ENCODE data around the gene SLC6A5. TPM values are rescaled to one million over a fixed set of nuclear protein-coding genes. Genes with fewer than 3 reads are reported as not detected.

SLC6A5 gene
- polyA plus RNA-seq (2012; rRNA removed): not detected in 2 replicates
- polyA plus RNA-seq (2012; cell fraction: cytosol; rRNA removed): not detected in 2 replicates
- not detected in 2 replicates for polyA plus RNA-seq (2012; cell fraction: nucleus; rRNA removed)

DNA sequence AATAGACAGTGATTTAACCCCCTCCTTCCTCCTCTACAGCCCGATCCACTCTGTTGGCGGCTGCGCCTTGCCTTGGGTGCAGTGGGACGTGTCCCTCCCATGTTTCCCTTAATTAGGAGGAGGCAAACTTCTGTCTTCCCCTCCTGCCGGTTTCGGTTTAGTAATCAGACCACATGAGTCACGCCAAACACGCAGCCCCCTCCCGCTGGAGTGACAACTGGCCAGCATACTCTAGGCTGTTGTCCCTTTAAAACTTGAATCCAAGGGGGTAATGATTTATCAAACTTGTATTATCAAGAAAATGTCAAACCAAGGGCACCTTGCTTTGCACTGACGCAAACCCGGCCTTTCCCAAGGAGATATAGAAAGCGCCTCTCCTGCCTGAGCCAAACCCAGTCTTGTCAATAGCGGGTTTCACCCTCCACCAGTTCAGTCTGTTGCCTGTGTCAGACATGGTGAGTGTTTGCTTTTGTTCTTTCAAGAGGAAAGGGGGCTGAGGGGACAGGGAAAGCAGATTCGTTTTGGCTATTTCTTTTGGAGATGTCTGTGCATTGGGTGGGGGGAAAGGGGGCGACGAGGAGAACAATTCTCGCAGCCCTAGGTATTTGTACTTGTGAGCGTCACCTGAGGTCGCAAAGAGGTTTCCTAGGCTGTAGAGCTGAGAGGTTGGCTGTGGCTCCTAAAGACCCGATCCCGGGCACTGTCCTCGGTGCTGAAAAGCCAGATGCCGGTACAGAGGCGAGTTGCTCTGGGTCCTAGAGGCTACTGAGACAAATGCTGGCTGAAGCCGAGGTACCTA, at the start of gene SLC6A5:
SLC6A5 (plus strand) TSS at position 388 of the 799 bp plus-strand sequence; CDS start at position 453, 65 bp downstream.
- CTCF ChIA-PET: interaction anchor here (2.8 kb wide), 1 partner anchor 11 kb away, joined by 19 read pairs; no protein-coding TSS in a partner anchor
- no peaks in the 10 kb centered on the region for H3F3A ChIP-seq (replicated peaks; ENCODE audit: insufficient read depth)
- POLR2A ChIA-PET: no interaction called here
- H3K9me2 ChIP-seq: no peaks in the 10 kb centered on the region
- H3K27me3 ChIP-seq (ENCODE audit: insufficient read depth): no peaks in the 10 kb centered on the region
- H3K27ac ChIP-seq (ENCODE audit: low read depth in 2 of 2, low read length in 1 of 2): no peak within 1 kb of the TSS
- H3K4me1 ChIP-seq (ENCODE audit: control insufficient read depth in 1 of 2, insufficient read depth in 2 of 2, low read depth in 1 of 2, low read length in 1 of 2): peaks cover 0 to 10% of the 10 kb centered on the region in 2 experiments; a peak in 2 of 4 replicates
- H3K9ac ChIP-seq: no peak within 1 kb of the TSS
- DNase-seq: no peak
- no peaks in the 10 kb centered on the region for H4K20me1 ChIP-seq (ENCODE audit: insufficient read depth)
- no peaks in the 10 kb centered on the region for H3K9me3 ChIP-seq
- no peaks in the 10 kb centered on the region for H3K36me3 ChIP-seq (replicated peaks in 1 of 2; ENCODE audit: control insufficient read depth in 1 of 2, insufficient read depth in 2 of 2, low read length in 1 of 2)
- no peak within 1 kb of the TSS for H2AFZ ChIP-seq (ENCODE audit: low read depth)
- no peaks in the 10 kb centered on the region for H3K79me2 ChIP-seq (ENCODE audit: insufficient read depth)
- H3K4me2 ChIP-seq: no peak within 1 kb of the TSS
- no peak within 1 kb of the TSS for H3K4me3 ChIP-seq (ENCODE audit: low read depth in 2 of 2, low read length in 1 of 2)
- 53% methylated on average over 25 of the region's 25 CpGs for WGBS (ENCODE audit: low lambda C conversion rate)
- TF ChIP-seq EZH2phosphoT487 (IDR thresholded peaks at IDR 0.05; ENCODE audit: borderline replicate concordance, low read depth): no peak
- TF ChIP-seq, protein P1, sequence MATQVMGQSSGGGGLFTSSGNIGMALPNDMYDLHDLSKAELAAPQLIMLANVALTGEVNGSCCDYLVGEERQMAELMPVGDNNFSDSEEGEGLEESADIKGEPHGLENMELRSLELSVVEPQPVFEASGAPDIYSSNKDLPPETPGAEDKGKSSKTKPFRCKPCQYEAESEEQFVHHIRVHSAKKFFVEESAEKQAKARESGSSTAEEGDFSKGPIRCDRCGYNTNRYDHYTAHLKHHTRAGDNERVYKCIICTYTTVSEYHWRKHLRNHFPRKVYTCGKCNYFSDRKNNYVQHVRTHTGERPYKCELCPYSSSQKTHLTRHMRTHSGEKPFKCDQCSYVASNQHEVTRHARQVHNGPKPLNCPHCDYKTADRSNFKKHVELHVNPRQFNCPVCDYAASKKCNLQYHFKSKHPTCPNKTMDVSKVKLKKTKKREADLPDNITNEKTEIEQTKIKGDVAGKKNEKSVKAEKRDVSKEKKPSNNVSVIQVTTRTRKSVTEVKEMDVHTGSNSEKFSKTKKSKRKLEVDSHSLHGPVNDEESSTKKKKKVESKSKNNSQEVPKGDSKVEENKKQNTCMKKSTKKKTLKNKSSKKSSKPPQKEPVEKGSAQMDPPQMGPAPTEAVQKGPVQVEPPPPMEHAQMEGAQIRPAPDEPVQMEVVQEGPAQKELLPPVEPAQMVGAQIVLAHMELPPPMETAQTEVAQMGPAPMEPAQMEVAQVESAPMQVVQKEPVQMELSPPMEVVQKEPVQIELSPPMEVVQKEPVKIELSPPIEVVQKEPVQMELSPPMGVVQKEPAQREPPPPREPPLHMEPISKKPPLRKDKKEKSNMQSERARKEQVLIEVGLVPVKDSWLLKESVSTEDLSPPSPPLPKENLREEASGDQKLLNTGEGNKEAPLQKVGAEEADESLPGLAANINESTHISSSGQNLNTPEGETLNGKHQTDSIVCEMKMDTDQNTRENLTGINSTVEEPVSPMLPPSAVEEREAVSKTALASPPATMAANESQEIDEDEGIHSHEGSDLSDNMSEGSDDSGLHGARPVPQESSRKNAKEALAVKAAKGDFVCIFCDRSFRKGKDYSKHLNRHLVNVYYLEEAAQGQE (IDR thresholded peaks at IDR 0.05; ENCODE audit: low read depth, low read length): peak; percentile 92
- TF ChIP-seq EP300 (IDR thresholded peaks at IDR 0.05; ENCODE audit: borderline replicate concordance in 1 of 2, low read depth in 1 of 2, low read length in 1 of 2): no peak
- no peak for TF ChIP-seq CHD2 (IDR thresholded peaks at IDR 0.05; ENCODE audit: low read length, partially characterized antibody)
- TF ChIP-seq, protein P2, sequence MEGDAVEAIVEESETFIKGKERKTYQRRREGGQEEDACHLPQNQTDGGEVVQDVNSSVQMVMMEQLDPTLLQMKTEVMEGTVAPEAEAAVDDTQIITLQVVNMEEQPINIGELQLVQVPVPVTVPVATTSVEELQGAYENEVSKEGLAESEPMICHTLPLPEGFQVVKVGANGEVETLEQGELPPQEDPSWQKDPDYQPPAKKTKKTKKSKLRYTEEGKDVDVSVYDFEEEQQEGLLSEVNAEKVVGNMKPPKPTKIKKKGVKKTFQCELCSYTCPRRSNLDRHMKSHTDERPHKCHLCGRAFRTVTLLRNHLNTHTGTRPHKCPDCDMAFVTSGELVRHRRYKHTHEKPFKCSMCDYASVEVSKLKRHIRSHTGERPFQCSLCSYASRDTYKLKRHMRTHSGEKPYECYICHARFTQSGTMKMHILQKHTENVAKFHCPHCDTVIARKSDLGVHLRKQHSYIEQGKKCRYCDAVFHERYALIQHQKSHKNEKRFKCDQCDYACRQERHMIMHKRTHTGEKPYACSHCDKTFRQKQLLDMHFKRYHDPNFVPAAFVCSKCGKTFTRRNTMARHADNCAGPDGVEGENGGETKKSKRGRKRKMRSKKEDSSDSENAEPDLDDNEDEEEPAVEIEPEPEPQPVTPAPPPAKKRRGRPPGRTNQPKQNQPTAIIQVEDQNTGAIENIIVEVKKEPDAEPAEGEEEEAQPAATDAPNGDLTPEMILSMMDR (IDR thresholded peaks at IDR 0.05): no peak

DNA sequence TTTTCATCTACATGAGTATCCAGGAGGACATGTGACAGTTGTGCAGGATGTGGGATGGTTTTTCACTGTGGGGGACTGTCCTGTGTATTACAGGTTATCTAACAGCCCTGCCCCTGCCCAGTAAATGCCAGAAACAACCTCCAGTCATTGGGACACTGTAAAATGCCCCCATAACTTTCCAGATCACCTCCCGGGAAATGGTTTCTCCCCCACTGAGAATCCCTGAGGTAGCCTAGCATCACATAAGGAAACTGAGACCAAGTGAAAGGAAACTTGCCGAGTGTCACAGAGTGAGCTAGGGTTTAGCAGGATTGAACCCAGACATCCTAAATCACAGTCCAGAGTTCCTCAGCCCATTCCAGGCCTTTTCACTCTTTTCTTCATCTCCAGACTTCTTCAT, 48.3 kb upstream of the SLC6A5 start:
- H3K9me3 ChIP-seq: no peaks in the 10 kb centered on the region
- H3K27ac ChIP-seq (ENCODE audit: low read depth in 2 of 2, low read length in 1 of 2): no peak overlapping the region
- H3K4me1 ChIP-seq (ENCODE audit: control insufficient read depth in 1 of 2, insufficient read depth in 2 of 2, low read depth in 1 of 2, low read length in 1 of 2): no peaks in the 10 kb centered on the region
- no peaks in the 10 kb centered on the region for H4K20me1 ChIP-seq (ENCODE audit: insufficient read depth)
- no peak overlapping the region for H3K4me3 ChIP-seq (ENCODE audit: low read depth in 2 of 2, low read length in 1 of 2)
- no peaks in the 10 kb centered on the region for H3K9me2 ChIP-seq
- no peaks in the 10 kb centered on the region for H3K79me2 ChIP-seq (ENCODE audit: insufficient read depth)
- no peaks in the 10 kb centered on the region for H3F3A ChIP-seq (replicated peaks; ENCODE audit: insufficient read depth)
- CTCF ChIA-PET: interaction anchor here (1.7 kb wide), 1 partner anchor 58 kb away, joined by 7 read pairs; no protein-coding TSS in a partner anchor
- no peak overlapping the region for H3K4me2 ChIP-seq
- POLR2A ChIA-PET: no interaction called here
- WGBS (ENCODE audit: low lambda C conversion rate): 28% methylated on average over 2 of the region's 2 CpGs
- H3K36me3 ChIP-seq (replicated peaks in 1 of 2; ENCODE audit: control insufficient read depth in 1 of 2, insufficient read depth in 2 of 2, low read length in 1 of 2): no peaks in the 10 kb centered on the region
- TF ChIP-seq FOXM1 (IDR thresholded peaks at IDR 0.05; ENCODE audit: low read depth): no peak
- no peak for TF ChIP-seq FOXJ3 (CRISPR knock-in tag; IDR thresholded peaks at IDR 0.05)
- no peak for TF ChIP-seq FOSL2 (IDR thresholded peaks at IDR 0.05; ENCODE audit: borderline replicate concordance, low read depth)
- TF ChIP-seq EZH2phosphoT487 (IDR thresholded peaks at IDR 0.05; ENCODE audit: borderline replicate concordance, low read depth): no peak
- no peak for TF ChIP-seq SIN3A (IDR thresholded peaks at IDR 0.05; ENCODE audit: borderline replicate concordance, low read depth, low read length)
- no peak for TF ChIP-seq GATA2 (CRISPR knock-in tag; IDR thresholded peaks at IDR 0.05)
- no peak for TF ChIP-seq MXI1 (IDR thresholded peaks at IDR 0.05; ENCODE audit: low read depth, low read length)
- no peak for DNase-seq
- H3K27me3 ChIP-seq (ENCODE audit: insufficient read depth): no peaks in the 10 kb centered on the region
- no peak overlapping the region for H3K9ac ChIP-seq
- H2AFZ ChIP-seq (ENCODE audit: low read depth): no peak overlapping the region

All from SK-N-SH (cell line).